MM.1S (cell line): Measurements from ENCODE around the gene ELOVL1.

Source experiments
- EZH2 ChIP-seq: fragments of 300-600 bp; sonication (generic); optimal IDR thresholded peaks from 2 replicates; pipeline ENCODE3; 2017; ENCODE audit warnings: low read depth, mild to moderate bottlenecking, antibody characterized with exemption, low read length, mixed read lengths
- EZH2phosphoT487 ChIP-seq: fragments of 300-600 bp; sonication (generic); IDR thresholded peaks from 2 replicates; pipeline ENCODE4 v1.6.1; 2018; ENCODE audit warnings: antibody characterized with exemption, low read length
- TF ChIP-seq, protein P1 (sequence below): fragments of 300-600 bp; sonication (generic); IDR thresholded peaks from 2 replicates; pipeline ENCODE4 v1.5.1; 2016; ENCODE audit warnings: antibody characterized with exemption, low read length, mixed read lengths

DNA sequence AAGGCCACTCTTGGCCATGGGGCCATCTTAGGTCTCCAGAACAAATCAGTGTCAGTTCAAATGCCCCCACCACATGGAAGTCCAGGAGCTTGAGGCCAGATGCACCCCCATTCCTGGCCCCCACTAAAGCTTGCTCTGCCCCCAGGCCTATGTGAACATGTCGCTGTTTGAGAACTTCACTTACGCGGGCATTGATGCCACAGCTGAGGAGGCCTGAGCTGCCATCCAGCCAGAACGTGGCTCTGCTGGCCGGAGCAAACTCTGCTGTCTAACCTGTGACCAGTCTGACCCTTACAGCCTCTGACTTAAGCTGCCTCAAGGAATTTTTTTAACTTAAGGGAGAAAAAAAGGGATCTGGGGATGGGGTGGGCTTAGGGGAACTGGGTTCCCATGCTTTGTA lies 45.3 kb downstream of the ELOVL1 start:
- TF ChIP-seq, protein P1, sequence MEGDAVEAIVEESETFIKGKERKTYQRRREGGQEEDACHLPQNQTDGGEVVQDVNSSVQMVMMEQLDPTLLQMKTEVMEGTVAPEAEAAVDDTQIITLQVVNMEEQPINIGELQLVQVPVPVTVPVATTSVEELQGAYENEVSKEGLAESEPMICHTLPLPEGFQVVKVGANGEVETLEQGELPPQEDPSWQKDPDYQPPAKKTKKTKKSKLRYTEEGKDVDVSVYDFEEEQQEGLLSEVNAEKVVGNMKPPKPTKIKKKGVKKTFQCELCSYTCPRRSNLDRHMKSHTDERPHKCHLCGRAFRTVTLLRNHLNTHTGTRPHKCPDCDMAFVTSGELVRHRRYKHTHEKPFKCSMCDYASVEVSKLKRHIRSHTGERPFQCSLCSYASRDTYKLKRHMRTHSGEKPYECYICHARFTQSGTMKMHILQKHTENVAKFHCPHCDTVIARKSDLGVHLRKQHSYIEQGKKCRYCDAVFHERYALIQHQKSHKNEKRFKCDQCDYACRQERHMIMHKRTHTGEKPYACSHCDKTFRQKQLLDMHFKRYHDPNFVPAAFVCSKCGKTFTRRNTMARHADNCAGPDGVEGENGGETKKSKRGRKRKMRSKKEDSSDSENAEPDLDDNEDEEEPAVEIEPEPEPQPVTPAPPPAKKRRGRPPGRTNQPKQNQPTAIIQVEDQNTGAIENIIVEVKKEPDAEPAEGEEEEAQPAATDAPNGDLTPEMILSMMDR: no peak
- no peak for TF ChIP-seq EZH2
- no peak for TF ChIP-seq EZH2phosphoT487
